HS-5 (cell line): ENCODE results near the gene B4GALT1.
"Not testable (repeated sequence)": the region's sequence is repeated elsewhere in the genome, so short reads cannot be mapped to it uniquely, and the experiment has no call there.

Source experiments
- DNase-seq: peaks from one replicate; pipeline ENCODE4 v3.0.0-alpha.2; 2012; ENCODE audit warnings: low read depth

The B4GALT1 gene

DNA sequence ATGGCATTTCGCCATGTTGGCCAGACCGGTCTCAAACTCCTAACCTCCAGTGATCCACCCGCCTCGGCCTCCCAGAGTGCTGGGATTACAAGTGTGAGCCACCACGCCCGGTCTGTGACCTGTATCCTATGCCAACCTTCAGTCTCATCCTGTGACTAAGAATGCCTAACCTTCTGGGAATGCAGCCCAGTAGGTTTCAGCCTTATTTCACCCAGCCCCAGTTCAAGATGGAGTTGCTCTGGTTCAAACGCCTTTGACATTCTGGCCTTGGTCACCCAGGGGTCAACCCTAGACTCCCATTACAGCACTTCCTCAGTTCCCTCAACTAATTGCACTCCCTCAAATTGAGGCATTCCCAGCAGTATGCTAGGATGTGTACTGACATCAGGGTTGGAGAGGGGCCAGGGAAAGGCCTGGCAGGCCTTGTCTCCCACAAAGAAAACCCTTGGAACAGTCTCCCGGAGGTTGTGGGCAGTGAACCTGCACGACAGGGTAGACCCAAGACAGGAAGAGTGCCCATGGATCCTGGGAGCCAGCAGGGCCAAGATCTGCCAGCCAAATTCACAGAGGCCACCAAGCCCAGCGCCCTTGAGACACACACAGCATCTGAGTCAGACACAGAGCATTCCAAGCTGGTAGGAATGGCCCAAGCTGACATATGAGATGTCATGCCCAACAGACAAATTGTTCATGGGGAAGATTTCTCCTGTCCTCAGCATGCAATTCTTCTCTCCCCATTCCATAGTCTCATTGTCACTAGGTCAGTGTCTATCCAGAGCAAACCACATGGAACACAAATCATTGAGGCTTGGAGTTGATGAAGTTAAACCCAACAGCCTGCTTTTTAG is 65.8 kb downstream of the B4GALT1 start:
- peak; percentile 19 for DNase-seq

GRCh38 chr9:33099754-33100153 is 67.4 kb downstream of the B4GALT1 start:
- DNase-seq, result no peak

DNA sequence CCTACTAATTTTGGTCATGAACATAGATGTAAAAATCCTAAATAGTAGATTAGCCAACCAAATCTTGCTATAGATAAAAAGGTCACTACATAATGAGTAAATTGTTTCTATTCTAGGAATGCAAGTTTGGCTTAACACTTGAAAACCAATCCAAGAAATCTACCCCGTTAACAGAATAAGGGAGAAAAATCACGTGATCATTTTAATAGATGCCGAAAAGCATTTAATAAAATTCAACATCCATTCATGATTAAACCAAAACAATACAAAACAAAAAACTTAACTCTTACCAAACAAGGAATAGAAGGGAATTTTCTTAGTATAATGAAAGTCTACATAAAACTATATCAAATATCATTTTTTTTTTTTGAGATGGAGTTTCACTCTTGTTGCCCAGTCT is 69.9 kb downstream of the B4GALT1 start:
- DNase-seq, result no peak

DNA sequence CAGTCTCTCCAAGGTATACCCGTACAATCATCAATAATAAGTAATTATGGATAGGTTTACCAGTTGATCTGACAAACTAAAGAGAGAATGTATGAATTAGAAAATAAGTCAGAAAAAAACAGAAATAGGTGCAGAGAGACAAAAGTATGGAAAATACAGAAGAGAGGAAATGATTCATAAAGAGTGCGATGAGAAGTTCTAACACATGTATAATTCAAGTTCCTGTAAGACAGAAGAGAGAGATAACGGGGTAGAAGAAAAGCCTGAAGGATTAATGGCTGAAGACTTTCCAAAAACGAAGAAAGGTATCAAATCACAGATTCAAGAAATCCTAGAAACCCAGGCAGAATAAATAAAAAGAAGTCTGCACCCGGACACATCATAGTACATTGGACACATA is 74.5 kb downstream of the B4GALT1 start:
- no peak for DNase-seq

DNA sequence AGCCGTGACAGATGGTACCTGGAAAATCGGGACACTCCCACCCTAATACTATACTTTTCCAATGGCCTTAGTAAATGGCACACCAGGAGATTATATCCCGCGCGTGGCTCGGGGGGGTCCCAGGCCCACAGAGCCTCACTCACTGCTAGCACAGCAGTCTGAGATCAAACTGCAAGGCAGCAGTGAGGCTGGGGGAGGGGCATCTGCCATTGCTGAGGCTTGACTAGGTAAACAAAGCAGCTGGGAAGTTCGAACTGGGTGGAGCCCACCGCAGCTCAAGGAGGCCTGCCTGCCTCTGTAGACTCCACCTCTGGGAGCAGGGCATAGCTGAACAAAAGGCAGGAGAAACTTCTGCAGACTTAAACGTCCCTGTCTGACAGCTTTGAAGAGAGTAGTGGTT is 81.5 kb downstream of the B4GALT1 start:
- DNase-seq, result not testable (repeated sequence)

DNA sequence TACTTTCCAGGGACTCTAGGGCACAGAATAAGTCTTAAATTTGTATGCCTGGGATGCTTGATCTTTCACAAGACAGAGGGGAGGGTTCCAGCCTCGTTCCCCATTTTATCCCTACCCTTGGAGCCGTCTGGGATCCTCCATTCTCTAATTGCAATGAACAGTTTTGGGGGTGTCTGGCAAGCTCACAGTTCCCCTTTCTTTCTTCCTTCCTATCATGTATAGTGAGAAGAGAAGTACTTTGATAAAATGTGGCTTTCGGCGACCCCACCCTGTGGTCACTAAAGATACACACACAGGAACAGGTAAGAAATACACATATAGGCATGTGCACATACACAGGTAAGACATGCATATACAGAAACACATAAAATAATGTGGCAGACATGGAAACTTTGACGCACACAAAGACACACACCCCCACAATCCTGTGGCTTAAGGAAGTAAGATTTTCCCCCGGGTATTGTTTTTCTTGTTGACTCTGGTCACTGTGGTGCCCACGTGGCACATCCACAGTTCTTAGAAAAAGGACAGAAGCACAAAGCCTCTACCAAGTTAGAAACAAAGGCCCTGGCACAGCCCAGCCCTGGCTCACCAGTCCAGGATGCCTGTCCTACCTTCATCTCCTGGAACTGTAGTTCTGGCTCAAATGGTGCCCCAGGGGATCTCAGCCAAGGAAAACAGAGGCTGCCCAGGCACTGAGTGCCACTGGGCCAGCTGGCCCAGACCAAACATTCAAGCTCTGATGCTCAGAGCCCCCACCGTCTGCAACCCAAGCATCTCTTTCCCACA is 84.4 kb downstream of the B4GALT1 start:
- DNase-seq, result no peak

DNA sequence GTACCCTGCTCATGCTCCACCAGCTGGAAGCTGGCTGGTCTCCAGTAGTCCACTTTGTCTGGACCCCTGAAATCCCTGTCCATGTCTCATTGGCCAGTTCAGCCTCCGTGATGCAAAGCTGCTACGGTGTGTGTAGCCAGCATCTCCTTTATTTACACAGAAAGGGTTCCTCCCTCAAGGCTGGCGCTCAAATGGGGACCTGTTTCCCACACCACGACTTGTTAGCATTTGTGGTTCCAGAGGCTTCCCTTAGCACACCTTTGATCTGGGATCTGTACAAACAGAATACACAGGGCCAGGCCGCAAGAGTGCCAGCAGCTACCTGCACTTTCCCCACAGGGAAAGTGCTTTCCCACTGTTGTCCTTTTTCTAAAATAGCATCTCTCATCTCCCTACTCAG is 85.0 kb downstream of the B4GALT1 start:
- no peak for DNase-seq

DNA sequence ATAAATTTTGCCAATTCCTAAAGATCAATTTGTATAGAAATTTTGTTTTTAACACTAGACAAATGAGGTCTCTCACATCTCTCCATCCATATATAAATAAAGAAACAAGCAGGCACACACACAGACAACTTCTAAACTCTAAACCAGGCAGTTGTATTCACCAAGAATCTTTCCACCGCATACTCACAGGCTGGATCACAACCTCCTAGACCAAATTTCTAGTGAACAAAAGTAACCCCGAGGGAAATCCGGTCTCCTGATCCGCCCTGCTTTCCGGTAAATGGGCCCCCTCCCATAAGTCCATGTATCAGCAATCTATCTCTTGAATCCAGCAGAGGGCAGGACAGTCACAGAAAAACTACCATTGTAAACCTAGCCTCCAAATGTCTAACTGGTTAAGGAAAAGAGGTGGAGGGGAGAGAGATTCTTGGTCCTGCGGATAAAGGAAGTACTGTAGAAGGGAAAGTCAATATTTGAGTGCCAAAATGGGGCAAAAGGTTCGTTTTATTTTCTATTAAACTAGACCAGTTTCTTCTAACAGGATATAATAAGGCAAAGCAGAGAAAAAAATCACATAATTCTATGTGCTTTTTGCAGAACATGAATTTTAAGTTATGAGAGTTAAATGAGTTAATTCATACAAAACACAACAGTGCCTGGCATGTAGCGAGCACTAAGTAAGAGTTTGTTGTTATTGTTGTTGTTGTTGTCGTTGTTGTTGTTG is 85.8 kb downstream of the B4GALT1 start:
- peak; percentile 58 for DNase-seq

DNA sequence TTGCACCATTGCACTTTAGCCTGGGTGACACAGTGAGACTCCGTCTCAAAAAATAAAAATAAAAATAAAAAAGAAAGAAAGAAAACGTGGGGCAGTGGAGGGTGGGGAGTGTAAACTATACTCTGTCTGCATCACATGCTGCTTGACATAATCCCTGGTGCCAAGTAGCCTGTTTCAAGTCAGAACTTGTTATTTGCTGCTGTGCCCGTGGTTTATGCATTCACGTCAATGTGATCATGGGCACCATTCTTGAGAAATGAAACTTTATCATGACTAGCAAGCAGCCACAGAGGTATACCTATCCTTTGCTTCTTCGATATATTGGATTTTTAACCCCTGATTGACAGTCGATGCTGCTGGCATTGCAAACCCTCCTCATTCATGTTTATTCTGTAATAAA is 86.6 kb downstream of the B4GALT1 start:
- no peak for DNase-seq

DNA sequence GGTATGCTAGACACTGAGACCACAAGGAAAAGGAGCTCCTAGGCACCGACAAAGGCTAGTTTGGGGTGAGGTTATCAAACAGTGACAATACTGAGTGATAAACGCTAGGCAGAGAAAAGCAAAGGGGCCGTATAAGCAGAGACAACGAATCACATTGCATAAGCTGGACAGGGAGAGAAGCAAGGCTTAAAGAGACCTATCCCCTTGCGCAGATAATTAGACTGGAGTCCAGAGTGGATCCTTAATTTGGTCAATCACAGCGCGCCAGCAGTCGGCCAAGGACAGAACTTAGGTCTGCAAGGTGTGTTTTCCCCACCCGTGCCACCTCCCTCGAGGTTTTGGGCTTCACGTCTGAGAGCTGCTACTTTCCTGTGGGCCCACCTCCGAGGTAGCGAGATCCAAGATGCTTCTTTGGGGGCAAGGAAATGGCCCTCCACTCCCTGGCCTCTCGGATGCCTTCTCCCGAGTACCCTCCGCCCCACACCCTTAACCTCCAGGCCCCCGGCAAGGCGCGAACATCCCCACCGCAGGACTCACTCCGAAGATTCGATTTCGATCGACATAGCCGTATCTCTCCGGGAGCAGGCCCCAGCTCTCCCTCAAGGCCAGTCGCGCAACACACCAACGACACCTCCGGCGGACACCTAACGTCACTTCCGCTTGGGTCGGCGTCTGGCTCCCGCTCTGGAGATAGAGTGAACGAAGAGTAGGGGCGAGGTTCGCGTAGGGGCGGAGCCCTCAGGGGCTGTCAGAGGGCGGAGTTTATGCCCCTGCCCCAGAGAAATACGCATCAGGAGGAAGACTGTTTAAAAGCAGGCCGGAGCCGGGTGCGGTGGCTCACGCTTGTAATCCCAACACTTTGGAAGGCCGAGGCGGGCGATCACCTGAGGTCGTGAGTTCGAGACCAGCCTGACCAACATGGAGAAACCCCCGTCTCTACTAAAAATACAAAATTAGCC is 90.8 kb downstream of the B4GALT1 start, which contains the start of gene SMU1:
TSS of gene SMU1 (minus strand) at position 629 of the 959 bp plus-strand sequence. CDS start at position 563, 66 bp downstream.
- peak; percentile 88 for DNase-seq

- DNase-seq, result no peak
These were observed 98.1 kb downstream of the B4GALT1 start for GRCh38 chr9:33068991-33069390.

- no peak for DNase-seq
These were observed 101.7 kb downstream of the B4GALT1 start for GRCh38 chr9:33065157-33066076.
